ENCODE measurements around the gene LRP4. TPM values are rescaled to one million over a fixed set of nuclear protein-coding genes. Genes with fewer than 3 reads are reported as not detected.

LRP4 gene
- total RNA-seq, 2 donors from 2014 or later = 22.5 to 29.6 TPM

- Histone ChIP-seq H3K27ac (peak overlapping the region; percentile 88 to 90), H3K4me3 (no peak overlapping the region), H3K4me1 (peaks cover 0 to 52% of the 10 kb centered on the region in 2 donors), H3K36me3 (no peaks in the 10 kb centered on the region), H3K9me3 (no peaks in the 10 kb centered on the region), H3K27me3 (no peaks in the 10 kb centered on the region)
- no peak for DNase-seq (ENCODE audit: low spot score)
- TF ChIP-seq CTCF (IDR thresholded peaks at IDR 0.05) = no peak
Observed at GRCh38 chr11:46912526-46913150, 5.7 kb downstream of the LRP4 start.

DNA sequence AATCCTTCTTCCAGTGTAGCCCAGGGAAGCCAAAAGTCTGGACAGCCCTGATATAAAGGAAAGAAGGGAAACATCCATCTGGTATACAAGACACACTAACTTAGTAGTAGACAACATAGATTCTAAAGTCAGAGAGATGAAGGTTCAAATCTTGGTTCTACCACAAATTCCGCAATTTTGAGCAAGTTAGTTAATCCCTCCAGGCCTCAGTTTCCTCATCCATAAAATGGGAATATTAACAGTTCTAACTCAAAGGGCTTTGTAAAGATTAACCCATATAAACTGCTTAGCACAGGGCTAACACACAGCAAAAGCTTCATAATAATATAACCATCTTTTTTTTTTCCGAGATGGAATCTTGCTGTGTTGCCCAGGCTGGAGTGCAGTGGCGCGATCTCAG is 10.7 kb downstream of the LRP4 start:
- no peak overlapping the region for H3K27ac ChIP-seq
- H3K4me1 ChIP-seq = peaks cover 0 to 30% of the 10 kb centered on the region in 2 donors
- DNase-seq (ENCODE audit: low spot score) = no peak
- no peaks in the 10 kb centered on the region for H3K27me3 ChIP-seq
- no peaks in the 10 kb centered on the region for H3K9me3 ChIP-seq
- no peaks in the 10 kb centered on the region for H3K36me3 ChIP-seq
- H3K4me3 ChIP-seq = no peak overlapping the region
- TF ChIP-seq CTCF (IDR thresholded peaks at IDR 0.05) = no peak

- peaks cover 0 to 22% of the 10 kb centered on the region in 2 donors for H3K4me1 ChIP-seq
- DNase-seq (ENCODE audit: low spot score) = no peak
- no peaks in the 10 kb centered on the region for H3K9me3 ChIP-seq
- H3K27ac ChIP-seq = peak overlapping the region; percentile 7 to 13
- TF ChIP-seq CTCF (IDR thresholded peaks at IDR 0.05) = no peak
- no peaks in the 10 kb centered on the region for H3K36me3 ChIP-seq
- no peaks in the 10 kb centered on the region for H3K27me3 ChIP-seq
- no peak overlapping the region for H3K4me3 ChIP-seq
Observed at GRCh38 chr11:46906609-46907041, 11.7 kb downstream of the LRP4 start.

DNA sequence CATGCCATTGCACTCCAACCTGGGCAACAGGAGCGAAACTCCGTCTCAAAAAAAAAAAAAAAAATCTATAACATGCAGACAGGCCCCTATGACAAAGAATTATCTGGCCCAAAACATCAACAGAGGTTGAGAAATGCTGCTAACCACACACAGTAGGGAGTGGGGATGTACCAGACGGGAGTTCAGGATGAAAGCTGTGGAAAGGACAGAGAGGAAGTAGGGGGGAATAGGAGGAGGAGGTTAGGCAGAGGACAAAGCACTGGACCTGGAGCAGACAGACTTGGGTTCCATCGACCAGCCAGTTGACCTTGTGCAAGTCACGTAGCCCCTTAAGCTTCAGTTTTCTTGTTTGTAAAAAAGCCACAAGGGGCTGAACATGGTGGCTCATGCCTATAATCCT is 12.5 kb downstream of the LRP4 start:
- Histone ChIP-seq H3K36me3 (no peaks in the 10 kb centered on the region), H3K4me3 (no peak overlapping the region), H3K27ac (no peak overlapping the region), H3K4me1 (peaks cover 0 to 22% of the 10 kb centered on the region in 2 donors), H3K27me3 (no peaks in the 10 kb centered on the region), H3K9me3 (no peaks in the 10 kb centered on the region)
- no peak for DNase-seq (ENCODE audit: low spot score)
- TF ChIP-seq CTCF (IDR thresholded peaks at IDR 0.05) = no peak

DNA sequence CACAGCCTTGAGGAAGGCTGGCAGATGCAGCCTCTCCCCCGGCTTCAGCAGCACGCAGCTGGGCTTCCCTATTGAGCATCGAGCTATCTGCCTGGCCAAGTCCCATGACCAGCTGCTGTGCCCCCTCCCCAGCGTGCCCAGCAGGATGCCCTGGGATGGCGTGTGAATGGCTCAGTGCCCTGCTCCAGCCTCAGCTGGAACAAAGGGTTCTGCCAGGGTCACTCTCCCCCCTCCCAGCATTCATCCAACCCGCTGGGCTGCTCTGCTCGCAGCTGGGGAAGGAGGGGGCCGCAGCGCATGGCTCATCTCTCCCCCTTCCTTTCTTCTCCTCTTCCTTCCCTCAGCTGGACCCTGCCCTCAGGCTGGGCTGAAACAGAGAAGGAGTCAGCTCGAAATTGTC is 14.5 kb downstream of the LRP4 start:
- Histone ChIP-seq H3K27ac (peak overlapping the region; percentile 69 to 73), H3K4me3 (no peak overlapping the region), H3K27me3 (no peaks in the 10 kb centered on the region), H3K9me3 (no peaks in the 10 kb centered on the region), H3K36me3 (peaks cover 13% of the 10 kb centered on the region), H3K4me1 (peaks cover 0 to 22% of the 10 kb centered on the region in 2 donors)
- no peak for DNase-seq (ENCODE audit: low spot score)
- TF ChIP-seq CTCF (IDR thresholded peaks at IDR 0.05) = no peak

GRCh38 chr11:46902694-46903093 is 15.7 kb downstream of the LRP4 start:
- no peaks in the 10 kb centered on the region for H3K9me3 ChIP-seq
- H3K36me3 ChIP-seq = peaks cover 16% of the 10 kb centered on the region
- no peak for DNase-seq (ENCODE audit: low spot score)
- peaks cover 0 to 22% of the 10 kb centered on the region in 2 donors for H3K4me1 ChIP-seq
- no peaks in the 10 kb centered on the region for H3K27me3 ChIP-seq
- TF ChIP-seq CTCF (IDR thresholded peaks at IDR 0.05) = no peak
- H3K27ac ChIP-seq = peak overlapping the region; percentile 69 to 73
- H3K4me3 ChIP-seq = no peak overlapping the region

All from right atrium auricular region (tissue), 2 donors.